HL-60/S4 treated with retinoic acid at 250 ng/mL for 4 days and 3 days (cell line): Measurements from ENCODE around the gene KCNQ1OT1.

Experiments
- in situ Hi-C: fragments of 300-500 bp; cut with MboI; formaldehyde crosslinking; loops from 2 replicates; pipeline ENCODE4 v1.7.0; 2022; ENCODE audit warnings: low sequenced_read_pairs

KCNQ1OT1 gene

DNA sequence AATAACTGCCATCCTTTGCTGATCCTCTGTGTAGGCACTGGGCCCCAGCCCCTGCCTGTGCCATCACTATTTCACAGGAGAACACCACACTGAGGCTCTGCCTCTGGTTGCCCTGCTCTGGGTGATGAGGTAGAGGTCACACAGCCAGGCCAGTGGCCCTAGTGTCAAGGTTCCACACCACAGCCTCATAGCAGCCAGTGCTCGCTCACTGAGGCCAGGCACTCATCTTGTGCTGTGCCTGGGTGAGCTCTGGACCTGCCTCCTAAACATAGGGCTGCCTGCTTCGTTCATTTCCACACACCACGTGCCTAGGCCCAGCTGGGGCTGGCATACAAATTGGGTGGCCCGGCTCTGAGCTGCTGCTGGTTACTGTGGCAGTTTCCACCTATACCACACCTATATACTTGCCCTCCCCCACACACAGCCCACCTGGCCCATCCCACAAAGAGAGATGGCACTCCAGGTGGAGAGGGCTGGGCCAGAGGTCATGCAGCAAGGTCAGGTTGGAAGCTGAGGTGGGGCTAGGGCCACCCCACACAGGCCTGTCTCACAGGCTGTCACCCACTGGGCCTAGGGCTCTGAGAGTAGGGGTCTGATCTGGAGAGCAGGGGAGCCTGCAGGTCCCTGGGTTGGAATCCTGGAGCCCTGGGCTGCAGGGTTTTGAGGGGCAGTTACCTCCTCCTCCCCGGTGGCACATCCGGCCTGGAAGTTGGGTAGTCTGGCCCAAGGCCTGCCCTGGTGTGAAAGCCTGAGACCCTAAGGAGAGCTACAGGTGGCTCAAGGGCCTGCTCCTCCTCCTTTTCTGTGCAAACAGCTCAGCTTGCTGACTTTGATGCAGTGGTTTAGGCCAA, 11.2 kb downstream of the KCNQ1OT1 start:
- in situ Hi-C loops: no loop called here

DNA sequence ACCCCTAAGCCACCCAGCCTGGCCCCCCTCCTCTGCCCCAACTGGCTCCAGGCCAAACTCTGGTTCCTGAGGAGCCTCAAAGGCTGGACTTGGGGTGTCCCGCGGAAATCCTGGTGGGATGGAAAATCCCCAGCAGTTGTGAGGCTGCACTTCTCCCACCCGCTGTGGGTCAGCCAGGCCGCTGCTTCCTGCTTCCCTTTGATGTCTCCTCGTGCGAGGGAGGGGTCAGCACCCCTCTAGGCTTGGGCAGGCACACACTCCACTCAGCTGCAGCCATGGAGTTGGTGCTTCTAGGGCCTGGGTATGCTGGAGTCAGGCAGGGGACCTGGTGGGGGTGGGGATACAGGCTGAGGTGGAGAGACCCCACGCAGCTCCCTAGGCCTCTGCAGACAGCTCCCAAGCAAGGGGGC, 12.0 kb downstream of the KCNQ1OT1 start:
- in situ Hi-C loops: no loop called here

DNA sequence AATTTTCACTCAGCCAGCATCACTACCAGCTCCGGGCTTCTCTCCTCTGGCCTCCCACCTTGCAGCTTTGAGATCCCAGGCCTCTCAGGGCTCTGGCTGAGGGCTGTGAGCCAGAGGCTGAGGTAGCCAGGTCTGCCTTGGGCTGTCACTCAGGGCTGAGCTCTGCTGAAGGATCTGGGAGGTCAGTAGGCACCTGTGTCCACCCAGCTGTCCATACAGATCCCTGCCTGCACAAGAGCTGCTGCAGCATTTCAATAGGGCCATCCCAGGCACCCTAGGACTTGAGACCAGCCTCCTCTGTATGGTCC, 12.6 kb downstream of the KCNQ1OT1 start:
- in situ Hi-C loops: no loop called here

DNA sequence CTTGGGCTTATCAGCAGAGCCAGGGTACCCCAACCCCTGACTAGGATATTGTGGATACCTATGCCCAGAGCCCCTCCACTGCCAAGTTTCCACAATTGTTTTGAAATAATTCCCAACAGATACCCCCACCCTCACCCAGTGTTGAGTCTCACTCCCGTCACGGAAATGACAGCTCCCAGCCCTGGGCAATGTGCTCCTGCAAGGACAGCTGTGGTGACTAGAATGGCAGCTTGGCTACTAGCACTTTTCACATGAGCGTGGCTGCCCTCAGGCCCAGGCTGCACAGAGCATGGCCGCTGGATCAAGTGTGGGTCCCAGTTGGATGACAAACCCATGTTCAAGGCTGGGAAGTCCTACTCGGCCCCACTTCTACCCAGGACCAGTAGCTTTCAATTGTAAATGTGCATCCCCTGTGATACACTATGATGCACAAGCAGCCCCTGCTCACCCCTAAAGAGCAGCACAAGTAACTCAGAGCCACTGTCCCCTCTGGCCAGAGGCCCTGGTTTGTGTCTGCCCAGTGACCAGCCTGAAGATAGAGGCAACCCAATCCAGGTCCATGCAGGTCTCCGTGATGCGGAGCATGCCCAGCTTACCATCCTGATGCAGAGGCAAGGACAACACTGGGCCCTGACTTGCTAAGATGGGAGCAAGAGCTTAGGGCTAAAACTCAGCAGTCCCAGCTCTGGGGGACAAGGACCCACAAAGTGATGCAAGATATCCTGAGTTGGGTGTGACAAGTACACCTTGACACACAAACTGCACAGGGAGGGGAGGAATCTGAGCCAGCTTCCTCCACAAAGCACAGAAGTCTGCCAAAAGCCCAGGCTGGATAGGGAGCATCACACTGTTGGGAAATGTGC, 13.2 kb downstream of the KCNQ1OT1 start:
- in situ Hi-C loops: no loop called here

DNA sequence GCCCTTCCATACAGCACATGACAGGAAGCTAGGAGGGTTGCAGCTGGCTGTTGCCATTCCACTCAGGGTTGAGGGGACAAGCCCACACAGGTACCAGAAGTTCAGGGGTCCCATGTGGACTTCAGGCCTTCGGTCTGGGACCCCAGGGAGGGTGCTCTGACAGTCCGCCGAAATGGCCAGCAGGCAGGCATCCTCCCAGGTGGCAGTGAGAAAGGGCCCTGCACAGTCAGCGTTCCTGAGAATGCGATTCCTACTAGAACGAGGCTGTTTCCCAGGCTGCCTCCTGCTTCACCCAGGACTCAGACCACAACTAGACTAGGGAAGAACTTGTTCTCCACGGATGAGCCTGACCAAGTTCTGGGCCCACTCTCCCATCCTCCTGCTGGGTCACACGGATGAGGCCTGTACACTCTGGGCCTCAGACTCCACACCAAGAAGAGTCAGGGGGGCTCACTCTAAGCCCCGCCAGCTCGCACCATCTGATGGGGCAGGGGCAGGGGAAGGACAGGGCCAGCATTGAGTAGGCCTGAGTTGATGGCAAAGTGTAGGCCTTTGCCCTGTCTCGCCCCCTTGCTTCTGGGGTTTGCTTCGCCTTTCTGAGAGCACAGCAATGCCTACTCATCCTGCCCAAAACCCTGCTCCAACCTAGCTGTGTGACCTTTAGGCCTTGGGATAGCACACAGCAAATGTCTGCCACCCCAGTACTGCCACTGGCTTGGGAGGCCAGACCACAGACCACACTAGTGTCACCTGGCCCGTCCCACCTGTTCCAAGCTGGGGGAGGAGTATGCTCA, 14.0 kb downstream of the KCNQ1OT1 start:
- in situ Hi-C loops: no loop called here

DNA sequence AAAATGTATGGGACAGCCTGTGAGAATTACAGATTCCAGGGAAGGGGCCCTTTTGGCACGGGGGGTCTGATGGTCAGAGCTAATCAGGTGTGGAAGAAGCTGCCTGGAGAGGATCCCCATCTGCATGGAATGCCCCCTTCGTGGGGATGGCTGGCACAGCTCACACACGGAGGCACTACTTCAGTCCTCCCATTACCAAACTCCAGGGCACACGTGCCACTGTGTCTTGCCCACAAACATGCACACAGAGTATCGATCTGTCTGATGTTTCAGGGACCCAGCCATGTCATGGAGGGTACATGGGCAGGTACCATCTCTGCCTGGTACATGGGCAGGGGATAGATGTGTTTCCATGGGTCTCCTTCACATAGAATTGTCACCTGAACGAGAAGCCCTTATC, 14.7 kb downstream of the KCNQ1OT1 start:
- in situ Hi-C loops: no loop called here

DNA sequence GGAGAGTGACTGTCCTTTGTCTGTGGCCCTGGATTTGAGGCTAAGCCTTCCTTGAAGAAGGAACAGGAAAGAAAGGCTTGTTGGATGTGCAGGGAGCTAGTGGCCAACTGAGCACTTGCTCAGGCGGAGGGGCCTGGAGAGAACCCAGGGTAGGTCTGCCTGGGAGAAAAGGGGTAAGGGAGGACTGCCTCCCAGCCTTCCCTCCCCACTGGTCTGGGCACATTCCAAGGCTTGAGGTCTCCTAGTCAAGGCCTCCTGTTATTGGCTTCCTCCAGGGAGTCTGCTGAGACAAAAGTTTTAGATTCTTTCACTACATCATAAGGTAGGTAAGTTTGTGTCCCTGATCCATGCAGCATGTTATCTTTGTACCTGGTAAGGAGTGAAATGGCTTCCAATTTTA, 15.2 kb downstream of the KCNQ1OT1 start:
- in situ Hi-C loops: no loop called here

DNA sequence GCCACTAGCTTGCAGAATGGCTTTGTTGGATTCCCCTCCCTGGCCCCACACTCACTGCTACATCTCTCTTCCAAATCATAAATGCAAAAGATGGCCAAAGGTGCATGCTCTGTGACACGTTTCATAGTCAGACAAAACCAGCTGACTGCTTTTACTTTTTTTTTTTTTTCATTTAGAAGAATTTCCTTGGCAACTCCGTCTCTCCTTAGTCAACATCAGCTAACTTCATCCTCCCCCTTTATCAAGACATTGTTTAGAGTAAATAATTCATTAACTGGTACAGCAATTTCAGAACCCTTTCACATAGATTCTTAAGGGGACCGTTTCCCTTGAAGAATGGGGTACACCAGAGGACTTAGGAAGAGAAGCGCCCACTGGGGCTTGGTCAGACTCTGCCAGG, 16.0 kb downstream of the KCNQ1OT1 start:
- in situ Hi-C loops: no loop called here

DNA sequence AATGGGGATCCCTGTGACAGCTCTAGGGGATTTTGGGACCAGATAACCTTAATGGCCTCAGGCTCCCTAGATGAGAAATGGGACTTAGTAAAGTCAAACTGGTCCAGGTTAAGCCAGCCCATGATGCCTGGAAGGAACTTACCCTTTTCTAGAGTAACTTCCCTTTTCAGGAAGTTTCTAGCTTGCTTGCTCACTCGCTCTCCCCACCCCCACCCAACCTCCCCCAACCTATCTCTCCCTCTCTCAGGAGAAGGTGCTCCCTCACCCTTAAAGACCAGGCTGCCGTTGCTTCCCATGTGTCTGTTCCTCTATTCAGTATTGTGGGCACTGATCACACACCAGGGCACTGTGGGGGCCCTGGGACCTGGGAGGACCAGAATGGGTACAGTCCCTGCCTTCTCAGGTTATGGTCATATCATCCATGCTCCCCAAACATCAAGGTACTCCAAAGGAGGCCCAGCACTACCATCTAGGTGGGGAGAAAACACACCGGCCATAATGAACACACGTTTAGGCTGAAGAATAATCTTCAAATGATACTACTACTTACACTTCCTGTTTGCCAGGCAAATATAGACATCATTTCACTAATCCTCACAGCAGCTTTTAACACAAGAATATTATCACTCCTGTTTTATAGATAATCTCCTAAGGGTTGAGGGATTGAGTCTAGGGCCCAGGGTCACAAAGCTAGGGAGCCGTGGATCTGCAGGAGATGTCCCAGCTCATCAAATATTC, 18.2 kb downstream of the KCNQ1OT1 start:
- in situ Hi-C loops: no loop called here

DNA sequence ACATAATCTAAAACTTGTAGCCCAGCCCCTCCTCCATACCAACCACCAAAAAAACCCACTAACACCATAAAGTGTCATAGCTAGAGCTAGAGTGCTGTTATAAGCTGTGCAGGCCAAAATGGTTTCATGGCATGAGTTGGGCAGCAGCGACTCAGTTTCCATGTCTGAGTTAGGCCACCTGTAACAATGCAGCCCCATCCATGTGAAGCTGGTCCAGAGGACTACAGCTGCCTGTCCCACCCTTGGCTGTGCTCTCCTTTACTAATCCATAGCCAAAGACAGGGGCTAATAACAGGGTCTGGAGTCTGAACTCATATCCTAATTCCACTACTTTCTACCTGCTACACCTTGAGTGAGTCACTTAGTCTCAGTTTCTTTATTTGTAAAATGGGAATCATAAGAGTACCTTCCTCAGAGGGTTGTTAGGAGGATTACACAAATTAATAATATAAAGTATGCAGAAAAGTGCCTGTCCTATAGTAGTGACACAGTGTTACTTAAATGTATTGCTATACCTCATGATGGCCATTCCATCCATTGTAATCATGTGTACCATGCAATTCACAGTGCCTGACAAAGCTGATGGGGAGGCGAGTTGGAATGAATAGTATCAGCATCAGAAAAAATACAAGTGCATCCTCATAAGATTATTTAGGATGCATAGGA, 20.6 kb downstream of the KCNQ1OT1 start:
- in situ Hi-C loops: no loop called here

DNA sequence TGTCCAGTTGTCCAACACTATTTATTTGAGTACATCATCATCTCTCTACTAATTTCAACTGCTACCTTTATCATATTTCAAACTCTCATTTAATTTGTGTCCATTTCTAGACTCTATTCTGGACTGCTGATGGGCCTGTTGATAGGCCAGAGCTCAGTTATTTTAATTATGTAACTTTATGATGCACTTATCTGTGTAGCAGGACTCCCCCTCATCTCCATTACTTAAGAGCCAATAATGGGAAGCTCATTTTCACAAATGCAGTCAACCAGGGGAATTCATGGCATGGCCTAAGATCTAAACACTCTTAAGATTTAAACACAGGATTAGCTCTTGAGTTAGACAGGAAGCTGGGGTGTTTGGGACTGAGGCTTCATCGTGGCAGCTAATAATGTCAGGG, 21.4 kb downstream of the KCNQ1OT1 start:
- in situ Hi-C loops: no loop called here

DNA sequence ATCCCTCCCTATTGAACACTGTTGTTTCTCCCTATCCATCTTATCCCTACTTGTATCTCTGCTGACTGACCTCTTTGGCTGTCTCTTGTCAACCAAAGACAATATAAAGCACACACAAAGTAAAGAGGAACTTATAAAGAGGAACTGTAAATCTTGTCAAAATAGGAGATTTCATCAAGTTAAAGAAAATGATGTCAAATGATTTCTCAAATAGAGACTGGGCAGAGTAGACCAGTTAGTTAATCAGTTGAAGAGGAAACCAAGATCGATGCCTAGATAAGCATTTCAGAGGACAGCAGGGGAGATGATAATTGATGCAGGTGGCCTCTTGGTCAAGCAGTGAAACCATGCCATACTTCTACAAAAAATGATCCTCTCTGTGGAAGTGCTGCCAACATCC, 22.7 kb downstream of the KCNQ1OT1 start:
- in situ Hi-C loops: no loop called here

DNA sequence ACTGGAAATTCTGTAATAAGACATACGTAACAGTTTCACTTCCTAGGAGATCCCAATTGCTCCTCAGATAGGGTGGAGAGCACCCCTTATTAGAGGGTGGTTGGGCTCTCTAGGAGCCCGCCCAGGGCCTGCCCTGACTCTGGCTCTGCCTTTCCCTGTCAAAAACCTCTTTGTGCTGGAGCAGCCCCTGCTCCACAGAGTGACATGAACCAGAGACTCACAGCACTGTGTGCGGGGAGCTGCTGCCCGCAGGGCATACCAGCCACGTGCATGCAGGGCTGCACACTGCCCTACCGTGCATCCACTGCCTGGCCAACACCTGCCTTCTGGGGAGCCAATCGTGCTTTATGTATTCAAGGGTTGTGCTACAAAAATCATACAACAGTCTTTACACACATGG, 24.3 kb downstream of the KCNQ1OT1 start:
- in situ Hi-C loops: no loop called here

DNA sequence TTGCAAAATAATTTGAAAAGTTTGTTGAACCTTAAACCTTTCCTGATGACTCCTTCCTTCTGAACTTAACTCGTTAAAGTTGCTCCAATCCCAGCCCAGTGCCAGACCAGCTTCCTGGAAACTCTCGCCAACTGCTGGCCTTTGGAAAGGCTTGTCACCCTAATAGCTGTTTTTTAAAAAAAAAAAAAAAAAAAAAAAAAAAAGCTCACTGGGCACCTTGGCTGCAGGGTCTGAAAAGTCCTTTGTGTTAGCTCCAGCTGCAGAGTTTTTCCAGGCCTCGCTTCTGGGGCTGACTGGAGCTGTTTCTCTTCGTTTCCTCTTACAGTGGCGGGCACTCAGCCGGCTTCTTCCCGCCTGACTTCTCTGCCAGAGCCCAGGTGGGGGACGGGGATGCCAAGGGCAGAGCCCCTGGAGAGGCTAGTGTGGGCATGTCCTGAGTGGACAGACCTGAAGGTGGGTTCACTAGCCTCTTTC, 25.1 kb downstream of the KCNQ1OT1 start:
- in situ Hi-C loops: no loop called here

DNA sequence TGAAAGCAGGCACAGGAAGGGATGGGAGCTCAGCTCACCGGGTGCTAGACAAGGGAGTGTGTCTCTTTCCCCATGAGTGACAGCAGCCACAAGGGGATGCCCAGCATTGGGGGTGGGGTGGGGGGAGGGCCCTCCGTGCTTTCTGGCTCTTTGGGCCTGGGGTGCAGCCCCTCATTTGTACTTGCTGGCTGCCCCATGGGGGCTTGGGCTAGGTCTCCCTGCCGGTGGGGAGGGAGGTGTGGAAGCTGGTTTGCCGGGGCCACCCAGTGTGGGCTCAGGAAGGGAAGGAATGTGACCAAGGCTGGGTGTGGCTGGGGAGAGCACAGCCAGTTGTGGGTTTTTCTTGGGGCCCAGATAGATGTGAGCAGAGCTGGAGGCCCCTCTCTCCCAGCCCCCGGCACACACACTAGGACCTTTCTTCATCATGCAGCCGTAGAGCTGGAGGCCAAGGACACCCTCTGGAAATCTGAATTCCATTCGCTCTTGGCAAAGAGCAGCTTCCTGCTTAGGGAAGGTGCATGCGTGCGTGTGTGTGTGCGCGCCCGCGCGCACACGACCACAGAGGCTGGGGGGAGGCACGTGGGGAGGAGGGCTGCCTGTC, 25.8 kb downstream of the KCNQ1OT1 start:
- in situ Hi-C loops: no loop called here

DNA sequence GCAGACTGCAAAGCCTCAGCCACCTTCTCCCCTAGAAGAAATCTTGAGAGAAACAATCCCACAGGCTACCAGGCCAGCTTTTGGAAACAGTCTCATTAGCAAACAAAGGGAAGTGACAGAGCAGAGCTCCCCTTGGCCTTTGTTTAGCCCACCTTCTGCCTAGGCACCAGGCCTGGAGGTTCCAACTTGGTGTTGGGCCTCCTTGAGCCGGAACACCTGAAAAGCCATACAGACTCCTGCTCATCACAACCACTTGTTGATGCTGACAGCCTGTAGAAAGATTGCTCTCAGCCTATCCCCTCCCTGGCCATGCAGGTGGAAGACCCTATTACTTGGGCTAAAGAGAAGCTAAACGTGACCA, 26.6 kb downstream of the KCNQ1OT1 start:
- in situ Hi-C loops: no loop called here

DNA sequence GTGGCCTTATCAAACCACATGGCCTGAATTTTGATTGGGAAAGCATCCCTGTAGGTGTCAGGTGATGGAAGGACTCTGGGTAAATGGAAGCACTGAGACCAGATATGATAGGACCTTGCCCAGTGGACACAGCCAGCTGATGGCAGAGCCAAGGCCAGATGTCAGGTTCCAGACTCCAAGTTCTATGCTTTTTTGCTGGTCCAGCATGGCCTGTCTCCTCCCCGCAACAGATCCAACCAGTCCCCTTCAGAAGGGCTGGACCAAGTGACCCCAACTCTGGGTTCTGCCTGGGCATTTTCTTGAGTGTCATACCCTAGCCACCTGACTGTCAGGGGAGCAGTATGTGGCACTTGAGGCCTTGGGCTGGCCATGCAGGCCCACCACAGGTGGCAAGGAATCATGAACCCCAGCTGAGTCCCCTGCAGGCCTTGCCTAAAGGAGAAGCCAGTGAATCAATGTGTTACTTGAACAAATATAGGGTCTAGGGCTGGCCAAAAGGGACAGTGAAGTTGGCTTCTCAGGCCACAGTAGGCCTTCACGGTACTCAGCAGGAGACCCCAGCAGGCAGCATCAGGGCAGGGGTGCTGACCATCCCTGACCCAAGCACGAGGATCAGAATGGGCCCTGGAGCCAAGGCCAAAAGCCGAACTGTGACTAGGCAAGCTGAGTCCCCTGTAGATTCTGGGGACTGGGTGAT, 27.1 kb downstream of the KCNQ1OT1 start:
- in situ Hi-C loops: no loop called here

DNA sequence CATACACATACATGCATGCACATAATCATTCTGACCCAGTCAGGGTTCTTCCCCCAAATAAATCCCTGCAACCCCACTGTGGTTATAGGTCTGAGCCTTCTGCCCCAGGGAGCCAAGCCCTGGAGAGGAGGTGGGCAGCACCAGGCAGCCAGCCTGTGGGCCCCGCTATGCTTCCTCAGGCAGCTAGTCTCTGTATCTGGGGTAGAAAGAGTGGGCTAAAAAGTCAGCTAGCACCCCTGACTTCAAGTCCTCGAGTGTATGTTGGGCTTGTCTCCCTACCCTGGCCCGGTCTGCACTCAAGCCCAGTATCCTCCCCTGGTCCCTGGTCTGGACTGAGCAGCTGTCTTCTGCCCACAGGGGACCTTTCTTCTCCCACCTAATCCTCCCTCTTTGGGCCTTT, 28.0 kb downstream of the KCNQ1OT1 start:
- in situ Hi-C loops: no loop called here

DNA sequence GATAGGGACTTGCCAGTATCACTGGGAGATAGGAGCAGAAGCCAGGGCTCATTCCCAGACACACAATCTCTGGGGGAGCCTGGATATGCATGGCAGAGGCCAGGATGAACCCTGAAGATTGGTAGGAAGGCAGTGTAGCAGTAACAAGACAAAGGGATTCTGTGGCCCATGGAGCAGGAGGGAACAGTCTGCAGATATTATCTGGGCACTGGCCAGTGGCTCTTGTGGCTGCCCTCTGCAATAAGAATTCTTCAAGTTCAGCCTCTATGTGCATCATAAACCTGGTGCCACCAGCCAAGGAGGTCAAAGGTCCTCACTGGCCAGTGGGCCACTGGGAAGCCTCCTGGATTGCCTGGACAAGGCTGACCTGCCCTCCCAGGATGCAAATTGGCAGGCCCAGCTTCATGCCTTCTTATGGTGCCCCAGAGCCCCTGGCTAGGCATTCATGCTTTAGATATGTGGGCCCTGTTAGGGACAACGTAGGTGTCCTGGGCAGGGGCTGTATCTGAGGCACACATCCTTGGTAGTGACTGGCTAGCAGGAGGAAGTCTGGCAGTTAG, 29.2 kb downstream of the KCNQ1OT1 start:
- in situ Hi-C loops: no loop called here
